NCI-H146 treated with DMSO at 0.1 percent for 48 hours (cell line): ENCODE data around the gene GPD1L.
"Not testable (repeated sequence)": the region's sequence is repeated elsewhere in the genome, so short reads cannot be mapped to it uniquely, and the experiment has no call there.

ENCODE experiments used
- DNase-seq: peaks from one replicate; lab custom pipeline; 2025; ENCODE audit not compliant: unreplicated experiment; lab: John Stamatoyannopoulos, UW

The GPD1L gene

DNA sequence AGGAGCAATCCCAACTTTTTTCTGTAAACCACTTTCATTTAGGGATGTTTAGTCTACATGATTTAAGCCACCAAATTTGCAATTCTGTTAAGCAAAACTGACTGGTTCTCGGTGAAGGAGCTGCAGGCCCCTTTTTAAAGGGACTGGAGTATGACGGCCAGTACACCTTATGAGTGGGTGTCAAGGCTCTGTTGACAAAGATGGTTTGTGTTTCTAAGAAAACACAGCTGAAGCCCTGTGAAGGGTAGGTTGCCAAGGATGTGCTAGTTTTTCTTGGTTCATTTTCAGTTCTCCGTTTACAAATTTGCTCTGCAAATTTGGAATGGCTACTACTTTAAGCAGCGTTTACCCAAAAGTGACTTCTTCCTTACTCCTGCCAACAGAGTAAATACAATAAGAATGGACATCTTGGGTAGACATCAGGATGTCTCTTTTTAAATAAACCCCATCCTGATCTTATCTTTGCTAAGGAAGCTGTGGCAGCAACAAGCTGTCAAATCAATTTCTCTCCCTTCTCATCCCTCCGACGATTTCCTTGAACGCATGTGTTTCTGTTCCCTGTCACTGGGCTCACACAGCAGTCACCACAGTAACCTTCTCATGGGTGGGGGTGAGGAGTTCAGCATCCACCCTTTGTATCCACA lies 73.8 kb downstream of the GPD1L start:
- no peak for DNase-seq

DNA sequence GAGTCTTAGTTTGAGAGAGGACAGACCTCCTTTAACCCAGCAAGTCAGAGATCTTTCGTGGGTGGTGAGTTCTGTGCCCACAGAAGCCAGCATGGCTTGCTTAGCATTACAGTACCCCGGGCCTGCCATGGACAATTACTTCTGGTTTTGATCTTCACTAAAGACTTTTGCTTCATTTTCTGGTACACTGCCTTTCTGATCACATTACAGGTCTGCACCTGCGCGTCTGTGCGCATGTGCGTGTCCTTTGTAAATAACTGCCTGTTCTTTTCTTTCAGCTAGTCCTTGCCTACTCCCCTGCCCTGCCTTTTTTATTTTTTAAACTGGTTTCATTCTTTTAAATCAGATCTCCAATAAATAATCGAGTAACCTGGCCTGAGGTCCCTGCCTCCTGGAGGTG lies 74.9 kb downstream of the GPD1L start:
- peak; percentile 29 for DNase-seq

DNA sequence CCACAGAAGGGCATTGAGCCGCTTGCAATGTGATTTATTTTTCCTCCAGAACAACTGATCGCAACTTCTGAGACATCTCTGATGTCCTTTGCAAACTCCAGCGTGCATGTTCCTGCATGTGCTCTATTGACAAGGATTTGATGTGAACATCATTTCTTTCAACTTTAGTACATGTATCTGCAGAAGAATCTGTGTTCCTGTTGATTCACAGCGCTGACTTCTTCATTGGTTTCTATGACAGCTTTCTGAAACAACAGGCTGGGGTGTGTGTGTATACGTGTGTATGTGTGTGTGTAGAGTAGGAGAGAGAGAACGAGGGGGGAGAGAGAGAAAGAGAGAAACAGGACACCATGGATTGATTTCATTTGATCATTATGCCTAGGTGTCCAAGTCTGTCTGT lies 75.4 kb downstream of the GPD1L start:
- DNase-seq: no peak

DNA sequence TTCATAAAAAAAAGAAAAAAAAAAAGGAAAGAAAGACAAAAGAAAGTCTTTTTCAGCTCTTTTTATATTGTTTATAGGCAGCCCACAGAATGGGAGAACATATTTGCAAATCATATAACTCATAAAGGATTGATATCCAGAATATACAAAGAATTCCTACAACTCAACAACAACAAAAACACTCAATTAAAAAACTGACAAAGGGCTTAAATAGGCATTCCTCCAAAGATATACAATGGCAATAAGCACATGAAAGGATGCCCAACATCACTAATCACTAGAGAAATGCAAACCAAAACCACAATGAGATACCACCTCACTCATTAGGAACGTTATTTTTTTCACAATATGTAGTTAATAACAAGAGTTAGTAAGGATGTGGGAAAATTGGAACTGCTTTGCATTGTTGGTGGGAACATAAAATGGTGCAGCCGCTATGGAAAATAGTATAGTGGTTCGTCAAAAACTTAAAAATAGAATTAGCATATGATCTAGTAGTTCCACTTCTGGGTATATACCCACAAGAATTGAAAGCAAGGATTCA lies 77.8 kb downstream of the GPD1L start:
- no peak for DNase-seq

DNA sequence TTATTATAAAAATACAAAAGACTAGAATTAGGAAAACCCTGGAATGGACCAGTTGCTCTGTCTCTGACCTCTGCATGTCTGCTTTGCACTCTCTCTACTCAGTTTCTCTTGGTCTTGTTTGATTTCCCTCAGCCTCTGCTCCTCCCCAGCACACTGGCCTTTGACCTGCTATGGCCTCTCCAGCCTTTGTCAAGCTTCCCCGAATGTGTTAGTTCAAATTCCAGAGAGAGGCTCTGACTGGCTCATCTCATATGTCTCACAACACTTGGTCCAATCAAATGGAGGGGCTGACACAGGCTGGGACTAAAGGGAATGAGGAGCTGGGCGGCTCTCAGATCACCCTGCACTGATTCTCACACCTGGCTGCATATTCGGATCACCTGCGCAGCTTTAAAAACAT lies 79.7 kb downstream of the GPD1L start:
- DNase-seq: peak; percentile 2

DNA sequence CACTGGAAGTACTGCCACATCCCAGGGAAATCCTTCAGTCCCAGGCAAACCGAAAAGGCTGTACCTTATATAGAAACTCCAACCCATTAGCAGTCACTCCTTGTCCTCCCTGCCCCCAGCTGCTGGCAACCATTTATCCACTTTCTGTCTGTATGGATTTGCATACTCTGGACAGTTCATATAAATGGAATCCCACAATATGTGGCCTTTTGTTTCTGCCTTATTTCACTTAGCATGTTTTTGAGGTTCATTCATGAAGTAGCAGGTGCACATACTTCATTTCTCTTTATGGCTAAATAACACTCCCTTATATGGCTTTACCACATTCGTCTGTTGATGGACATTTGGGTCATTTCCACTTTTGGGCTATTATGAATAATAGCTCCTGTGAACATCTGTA lies 80.5 kb downstream of the GPD1L start:
- DNase-seq: no peak

DNA sequence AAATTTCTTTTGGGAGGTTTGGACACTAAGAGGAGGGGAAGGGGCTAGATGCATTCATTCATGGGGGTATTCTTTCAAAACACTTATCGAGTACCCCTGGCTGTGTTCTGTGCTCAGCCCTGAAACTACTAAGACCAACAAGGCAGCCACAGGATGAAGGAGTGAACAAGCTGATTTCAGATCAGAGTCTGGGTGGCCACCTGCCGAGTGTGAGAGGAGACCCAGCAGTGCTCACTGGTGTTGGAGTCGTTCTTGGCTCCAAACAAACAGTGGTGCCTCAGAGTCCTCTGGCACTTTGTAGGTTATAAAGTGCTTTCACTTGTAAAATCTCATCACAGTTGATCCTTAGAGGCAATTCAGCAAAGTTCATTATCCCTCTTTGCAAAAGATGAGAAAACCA lies 83.3 kb downstream of the GPD1L start:
- DNase-seq: no peak

DNA sequence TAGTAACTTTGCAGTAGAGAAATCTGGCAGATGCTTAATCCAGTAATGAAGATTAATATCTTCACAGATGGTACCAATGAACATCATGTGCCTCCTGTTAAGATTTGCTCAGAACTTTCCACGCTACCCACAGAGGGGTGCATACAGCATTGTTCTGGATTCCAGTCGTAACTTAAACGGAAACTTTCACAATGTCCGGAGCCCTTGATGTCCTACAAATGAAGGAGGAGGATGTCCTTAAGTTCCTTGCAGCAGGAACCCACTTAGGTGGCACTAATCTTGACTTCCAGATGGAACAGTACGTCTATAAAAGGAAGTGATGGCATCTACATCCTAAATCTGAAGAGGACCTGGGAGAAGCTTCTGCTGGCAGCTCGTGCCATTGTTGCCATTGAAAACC lies 84.1 kb downstream of the GPD1L start:
- not testable (repeated sequence) for DNase-seq

DNA sequence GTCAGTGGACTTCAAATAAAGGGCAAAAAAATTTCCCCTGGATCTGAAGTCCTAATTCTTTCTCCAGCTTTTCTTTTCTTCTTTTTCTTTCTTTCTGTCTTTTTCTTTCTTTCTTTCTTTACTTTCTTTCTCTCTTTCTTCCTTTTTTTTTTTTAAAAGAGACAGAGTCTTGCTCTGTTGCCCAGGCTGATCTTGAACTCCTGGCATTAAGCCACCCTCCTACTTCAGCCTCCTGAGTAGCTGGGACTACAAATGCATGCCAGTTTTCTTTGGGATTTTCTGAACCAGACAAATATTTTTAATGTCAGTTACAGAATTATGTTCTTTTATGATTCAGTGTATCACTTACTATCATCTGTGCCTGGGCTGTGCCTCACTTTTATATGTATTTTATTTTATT lies 86.7 kb downstream of the GPD1L start:
- DNase-seq: no peak

DNA sequence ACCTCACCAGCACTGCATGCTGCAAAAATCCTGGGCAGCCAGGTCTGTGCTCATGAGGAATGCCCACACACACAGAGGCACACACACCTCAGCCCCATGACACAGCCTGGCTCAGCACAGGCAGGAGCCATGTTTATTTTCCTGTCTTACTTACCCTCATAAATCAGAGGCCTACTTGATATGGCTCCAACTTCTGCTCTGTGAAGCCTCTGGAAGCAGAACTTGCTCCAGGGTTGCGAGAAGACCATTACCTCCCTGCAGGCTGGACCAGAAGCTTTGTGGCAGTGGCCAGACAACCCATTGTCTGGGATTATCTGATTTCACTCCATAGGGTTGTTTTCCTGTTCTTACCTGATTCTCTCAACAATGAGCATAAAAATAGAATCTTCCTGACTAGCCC lies 88.2 kb downstream of the GPD1L start:
- no peak for DNase-seq

DNA sequence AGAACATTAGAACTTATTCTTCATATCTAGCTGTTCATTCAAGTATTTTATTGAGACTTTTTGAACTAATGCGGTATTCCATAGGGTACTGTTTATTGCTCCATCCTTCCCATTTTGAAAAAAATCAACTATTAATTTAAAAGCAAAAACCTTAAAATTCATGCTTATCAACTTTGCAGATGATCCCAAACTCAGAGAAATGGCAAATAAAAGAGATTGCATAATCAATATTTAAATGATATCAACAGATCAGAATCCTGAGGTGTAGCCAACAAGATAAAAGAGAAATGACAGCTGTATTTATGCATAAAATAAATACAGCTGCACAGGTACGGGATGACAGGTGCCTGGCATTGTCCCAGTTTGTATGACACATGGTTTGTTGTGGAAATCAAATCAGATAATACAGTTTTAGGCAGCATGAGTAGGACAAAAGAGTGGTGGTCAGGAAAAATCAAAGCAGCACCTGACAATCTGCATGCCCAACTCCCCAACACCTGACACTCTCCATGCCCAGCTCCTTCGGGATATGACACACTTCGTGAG lies 89.6 kb downstream of the GPD1L start:
- DNase-seq: peak; percentile 72

DNA sequence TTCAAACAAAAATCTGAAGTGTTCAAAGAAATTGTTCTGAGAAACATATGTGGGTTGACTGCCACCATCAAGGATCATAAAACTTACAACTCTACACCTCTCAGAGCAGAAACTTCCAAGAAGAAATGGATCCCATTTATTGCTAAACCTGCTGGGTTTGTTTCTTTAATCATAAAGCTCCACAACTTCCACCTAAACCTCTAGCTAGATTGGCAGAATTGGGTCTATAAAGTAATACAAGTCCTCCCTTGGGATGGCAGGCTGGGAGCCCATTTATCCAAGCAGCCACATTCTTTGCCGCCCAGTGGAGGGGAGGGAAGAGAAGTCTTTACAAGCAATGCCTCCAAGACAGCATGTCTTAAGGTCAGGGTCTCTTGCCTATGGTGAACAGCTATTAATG lies 91.6 kb downstream of the GPD1L start:
- no peak for DNase-seq

DNA sequence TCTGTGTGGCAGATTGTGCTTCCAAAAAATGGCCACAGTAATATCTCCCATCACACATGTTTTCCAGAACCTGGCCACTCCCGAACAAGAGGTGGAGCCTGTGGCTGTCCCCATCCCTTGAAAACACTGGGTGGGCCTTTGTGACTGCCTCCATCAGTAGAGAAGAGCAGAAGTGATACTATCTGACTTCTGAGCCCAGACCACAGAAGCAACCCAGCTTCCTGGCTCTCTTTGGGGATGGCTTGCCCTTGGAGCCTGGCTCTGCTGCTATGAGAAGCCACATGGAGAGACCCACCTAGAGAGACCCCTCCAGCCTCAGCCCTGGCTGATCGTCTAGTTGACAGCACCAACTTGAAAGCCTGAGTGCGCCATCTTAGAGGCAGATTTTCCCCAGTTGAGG lies 92.3 kb downstream of the GPD1L start:
- no peak for DNase-seq

DNA sequence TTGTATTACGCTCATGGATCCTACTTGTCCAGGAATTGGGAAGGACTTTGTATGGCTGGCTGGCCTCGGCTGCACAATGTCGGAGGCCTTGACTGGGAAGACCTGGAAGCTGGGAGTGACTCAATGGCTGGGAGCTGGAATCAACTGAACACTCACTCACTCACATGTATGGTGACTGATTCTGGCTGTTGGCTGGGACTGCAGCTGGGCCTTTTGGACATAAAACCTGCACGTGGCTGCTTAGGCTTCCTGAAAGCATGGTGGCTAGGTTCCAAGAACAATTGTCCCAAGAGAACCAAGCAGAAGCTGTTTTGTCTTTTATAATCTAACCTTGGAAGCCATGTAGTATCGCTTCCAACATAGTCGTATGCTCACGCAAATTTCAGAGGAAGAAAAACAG lies 94.1 kb downstream of the GPD1L start:
- no peak for DNase-seq

DNA sequence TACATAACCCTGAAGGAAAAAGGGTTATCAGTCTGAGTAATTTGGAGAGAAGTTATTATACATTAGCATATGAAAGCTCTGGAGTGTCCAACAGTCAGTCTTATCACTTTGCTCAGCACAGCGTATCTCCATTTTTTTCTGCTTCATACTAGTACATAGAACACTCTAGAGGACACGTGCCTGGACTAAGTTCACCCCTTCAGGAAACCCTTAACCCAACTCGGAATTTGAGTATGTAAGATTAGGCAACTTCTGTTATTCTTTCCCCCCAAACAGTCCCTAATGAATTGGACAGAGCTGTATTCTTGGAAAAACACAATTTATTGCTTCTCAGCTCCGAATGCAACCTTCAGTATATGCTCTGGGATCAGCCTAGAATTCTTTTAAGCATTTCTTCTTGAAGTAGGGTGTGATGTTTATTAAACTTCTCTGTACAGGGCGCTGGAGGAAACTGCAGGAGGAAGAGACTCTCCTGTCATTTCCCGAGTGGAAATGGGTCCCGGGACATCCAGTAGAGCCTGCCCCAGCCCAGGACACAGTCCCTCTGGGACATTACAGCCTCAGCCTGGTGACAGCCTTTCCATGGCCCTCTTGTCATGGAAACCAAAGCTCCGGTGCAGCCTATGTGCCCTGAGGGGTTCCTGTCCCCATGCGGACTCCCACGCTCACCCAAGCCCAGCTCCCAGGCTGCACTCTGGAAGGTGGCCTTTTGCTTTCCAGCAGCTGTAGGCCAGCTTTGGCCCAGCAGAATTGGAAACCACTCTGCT lies 94.8 kb downstream of the GPD1L start:
- no peak for DNase-seq

DNA sequence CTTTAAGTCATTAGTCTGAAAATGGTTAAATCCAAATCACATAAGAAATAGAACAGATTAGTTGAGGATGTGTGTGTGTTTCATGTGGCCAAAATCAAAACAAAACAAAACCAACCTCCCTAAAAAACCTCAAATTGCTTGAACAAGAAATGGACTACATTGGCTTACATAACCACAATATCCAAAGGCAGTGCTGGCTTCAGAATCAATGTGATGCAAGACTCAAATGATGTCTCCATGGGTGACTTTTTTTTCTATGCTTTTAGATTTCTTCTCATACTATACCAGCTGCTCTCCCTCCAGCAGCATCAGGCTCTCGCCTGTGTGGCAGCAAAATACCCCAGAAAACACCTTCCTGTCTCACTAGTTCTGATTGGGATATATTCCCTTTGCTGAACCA lies 96.1 kb downstream of the GPD1L start:
- no peak for DNase-seq

DNA sequence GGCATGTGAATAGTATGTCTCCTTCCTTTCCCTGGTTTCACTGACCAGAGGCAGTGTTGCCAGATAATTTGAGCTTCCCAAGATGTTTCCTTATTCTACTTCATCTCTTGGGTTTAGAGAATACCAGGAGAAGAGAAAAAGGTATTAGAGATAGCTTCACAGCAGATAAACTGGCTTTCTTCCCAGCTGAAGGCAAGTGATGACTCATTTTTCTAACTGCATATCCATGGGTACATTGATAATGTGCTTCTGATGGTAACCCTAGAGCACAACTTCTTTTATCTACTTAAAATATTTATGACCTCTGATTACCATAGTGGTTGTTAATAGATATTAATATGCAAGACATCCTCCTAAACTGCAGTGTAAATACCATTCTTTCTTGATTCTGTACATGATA lies 97.4 kb downstream of the GPD1L start:
- DNase-seq: no peak

DNA sequence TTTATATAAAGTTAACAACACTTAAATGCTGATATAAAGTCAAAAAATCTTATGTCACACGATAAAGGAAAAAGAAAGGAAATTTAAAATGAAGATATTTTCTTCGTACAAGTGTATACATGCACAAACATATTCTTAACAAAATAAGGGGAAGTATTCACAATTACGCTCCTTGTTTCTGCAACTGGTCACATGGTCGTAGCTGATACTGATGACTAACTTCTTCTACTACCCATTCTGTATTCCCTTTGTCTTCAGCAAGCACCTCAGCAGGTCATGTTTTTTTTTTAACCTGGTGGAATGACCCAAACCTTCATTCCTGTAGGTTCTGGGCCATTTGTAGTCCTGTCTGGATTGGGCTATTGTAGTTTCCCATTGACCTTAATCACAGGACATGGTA lies 102.0 kb downstream of the GPD1L start:
- no peak for DNase-seq

DNA sequence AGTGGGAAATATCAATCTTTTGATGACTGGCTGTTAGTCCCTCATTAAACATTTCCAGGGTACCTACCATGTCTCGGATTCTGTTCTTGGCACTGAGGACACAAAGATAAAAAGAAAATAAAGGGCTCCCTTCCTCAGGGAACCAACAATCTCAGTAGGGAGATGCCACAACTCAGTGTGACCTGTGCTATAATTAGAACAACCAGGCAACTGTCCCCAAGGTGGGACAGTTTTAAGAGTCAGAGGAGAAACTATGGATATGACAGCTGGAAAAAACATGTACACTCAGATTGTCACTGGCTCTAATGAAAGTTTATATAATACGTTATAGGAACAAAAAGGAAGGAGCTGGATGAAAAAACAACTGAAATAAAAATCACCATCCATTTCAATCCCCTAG lies 108.8 kb downstream of the GPD1L start:
- DNase-seq: no peak

DNA sequence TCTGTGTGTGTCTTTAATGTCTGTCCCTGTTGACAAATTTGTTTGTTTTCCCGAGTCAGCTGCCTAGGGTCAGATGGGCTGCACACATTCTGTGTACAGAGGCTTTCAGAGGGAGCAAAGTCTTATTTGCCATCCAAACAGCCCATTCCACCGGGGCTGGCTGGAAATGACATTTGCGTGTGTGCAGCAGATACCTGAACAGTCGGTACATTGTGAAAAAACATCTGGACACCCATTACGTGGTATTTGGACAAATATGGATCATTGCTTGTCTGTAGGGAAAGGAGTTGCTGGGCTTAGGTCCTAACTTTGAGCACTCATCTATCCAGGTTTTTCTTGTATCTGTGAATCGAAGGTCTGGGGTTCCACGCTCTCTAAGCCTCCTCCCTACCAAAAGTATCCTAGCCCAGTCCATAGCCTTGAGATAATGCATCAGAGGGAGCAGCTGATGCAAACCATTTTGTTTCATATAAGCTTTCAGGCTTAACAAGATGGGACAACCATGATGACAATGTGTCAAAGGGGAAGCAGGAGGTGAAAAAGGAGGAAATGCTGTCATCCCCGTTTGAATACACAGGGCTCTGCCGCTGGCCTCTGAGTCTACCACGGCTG lies 109.9 kb downstream of the GPD1L start:
- no peak for DNase-seq

DNA sequence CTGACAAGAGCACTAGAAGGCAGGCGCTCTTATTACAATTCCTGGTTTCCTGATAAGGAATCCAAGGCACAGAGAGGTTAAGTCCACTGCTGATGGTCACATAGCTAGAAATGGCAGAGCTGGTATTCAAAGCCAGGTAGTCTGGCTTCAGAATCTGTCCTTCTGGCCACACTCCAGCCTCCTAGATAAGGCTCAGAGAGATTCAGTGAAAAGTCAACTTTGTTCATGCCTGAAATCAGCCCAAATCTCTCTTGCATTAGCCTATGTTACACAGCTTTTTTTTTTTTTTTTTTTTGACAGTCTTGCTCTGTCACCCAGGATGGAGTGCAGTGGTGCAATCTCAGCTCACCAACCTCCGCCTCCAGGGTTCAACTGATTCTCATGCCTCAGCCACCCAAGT lies 110.9 kb downstream of the GPD1L start:
- no peak for DNase-seq
